ENCODE measurements around the gene MAS1.
"Not testable (repeated sequence)": the region's sequence is repeated elsewhere in the genome, so short reads cannot be mapped to it uniquely, and the experiment has no call there.

Gene MAS1

DNA sequence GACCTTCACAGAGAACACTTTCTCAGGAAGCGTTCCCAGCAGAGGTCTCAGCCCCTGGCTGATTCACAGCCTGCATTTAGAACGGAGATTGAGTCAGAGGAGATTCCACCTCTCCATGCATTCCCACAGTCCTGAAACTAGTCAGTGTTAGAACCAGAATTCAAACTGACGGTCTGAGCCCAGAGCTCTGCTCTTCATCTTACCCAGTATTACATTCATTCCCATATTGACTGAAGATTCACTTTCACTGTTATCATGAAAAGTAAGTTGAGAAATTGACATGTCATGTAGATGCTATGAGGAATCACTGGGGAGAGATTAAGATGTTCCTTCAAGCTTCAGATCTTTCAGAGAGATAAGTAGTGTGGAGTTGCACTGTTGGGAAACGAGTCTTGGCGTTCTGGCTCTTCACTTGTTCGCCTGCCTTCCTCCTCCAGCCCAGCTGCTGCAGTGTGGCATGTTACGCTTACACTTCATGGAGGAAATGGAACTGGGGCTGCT, 28.3 kb downstream of the MAS1 start:
- no peak for DNase-seq (ENCODE audit: low read depth in 2 of 2)

DNA sequence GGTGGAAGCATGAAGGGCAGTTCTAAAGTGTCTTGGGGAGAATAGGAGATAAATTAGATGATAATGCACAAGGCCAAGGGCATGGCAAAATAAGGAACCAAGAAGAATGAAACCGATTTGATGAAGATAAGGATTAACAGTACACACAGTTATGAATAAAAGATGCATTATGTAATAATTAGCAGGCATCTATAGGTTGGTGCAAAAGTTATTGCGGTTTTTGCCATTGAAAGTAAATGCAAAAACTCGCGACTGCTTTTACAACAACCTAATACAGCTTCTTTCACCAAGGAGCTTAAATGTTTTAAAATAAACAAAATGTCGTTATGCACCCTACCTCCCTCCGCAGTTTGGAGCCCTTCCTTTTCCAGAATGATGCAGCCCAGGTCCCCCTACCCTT, 29.0 kb downstream of the MAS1 start:
- DNase-seq (ENCODE audit: low read depth in 2 of 2) = no peak

DNA sequence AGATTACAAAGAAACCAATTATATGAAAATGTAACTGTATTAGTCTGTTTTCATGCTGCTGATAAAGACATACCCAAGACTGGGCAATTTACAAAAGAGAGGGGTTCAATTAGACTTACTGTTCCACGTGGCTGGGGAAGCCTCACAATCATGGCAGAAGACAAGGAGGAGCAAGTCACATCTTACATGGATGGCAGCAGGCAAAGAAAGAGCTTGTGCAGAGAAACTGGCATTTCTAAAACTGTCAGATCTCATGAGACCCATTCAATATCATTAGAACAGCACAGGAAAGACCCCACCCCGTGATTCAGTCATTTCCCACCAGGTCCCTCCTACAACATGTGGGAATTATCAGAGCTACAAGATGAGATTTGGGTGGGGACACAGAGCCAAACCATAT, 33.4 kb downstream of the MAS1 start:
- DNase-seq (ENCODE audit: low read depth in 2 of 2) = not testable (repeated sequence)

DNA sequence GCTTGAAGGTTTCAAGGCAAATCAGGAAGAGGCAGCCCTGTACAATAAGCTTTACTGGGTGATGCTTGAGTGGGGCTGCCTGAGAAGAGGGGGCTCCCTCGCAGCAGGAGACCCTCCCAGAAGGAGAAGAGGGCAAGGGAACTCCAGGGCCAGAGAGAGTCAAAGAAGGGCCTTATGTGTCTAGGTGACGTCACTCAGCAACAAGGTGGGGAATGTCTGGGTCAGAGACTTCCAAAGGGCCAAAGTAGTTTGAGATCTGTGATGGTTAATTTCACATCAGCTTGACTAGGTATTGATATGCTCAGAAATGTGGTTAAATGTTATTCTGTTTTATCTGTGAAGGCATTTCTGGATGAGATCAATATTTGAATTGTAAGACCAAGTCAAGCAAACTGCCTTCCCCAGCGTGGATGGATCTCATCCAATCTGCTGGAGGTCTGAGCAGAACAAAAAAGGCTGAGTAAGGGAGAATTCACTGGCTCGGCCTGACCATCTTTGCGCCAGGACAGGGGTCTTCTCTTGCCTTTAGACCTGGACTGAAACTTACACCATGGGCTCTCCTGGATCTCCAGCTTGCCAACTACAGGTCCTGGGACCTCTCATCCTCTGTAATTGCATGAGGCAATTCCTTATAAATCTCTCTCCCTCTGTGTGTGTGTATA, 35.9 kb downstream of the MAS1 start:
- no peak for DNase-seq (ENCODE audit: low read depth in 2 of 2)

DNA sequence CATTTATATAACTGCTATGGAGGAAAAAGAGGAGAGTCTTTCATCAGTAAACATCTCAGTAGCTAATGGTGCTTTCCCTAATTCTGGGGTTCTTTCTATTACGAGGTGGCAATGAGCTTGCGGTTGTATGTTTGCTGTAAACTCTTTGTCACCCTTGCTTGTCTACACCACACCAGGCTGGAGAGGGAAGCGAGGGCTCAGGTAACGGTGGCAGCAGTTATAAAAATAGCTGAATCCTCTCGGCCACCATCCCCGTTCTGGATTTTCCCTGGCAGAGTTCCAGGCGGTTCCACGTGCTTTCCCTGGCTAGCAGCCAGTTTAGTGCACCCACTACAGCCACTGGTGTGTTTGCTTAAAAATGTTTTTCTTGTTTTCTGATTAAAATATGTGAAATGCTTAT, 39.0 kb downstream of the MAS1 start:
- DNase-seq (ENCODE audit: low read depth in 2 of 2) = peak in 1 of 2 donors; percentile 14

DNA sequence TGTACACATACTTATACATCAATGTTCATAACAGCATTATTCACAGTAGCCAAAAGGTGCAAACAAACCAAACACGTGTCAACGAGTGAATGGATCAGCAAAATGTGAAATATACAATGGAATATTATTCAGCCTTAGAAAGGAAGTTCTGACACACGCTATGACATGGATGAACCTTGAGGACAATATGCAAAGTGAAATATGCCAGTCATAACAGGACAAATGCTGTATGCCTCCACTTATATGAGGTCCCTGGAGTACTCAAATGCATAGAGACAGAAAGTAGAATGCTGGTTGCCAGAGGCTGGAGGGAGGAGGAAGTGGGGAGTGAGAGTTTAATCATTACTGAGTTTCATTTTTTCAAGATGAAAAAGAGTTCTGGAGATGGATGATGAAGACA, 40.3 kb downstream of the MAS1 start:
- no peak for DNase-seq (ENCODE audit: low read depth in 2 of 2)

DNA sequence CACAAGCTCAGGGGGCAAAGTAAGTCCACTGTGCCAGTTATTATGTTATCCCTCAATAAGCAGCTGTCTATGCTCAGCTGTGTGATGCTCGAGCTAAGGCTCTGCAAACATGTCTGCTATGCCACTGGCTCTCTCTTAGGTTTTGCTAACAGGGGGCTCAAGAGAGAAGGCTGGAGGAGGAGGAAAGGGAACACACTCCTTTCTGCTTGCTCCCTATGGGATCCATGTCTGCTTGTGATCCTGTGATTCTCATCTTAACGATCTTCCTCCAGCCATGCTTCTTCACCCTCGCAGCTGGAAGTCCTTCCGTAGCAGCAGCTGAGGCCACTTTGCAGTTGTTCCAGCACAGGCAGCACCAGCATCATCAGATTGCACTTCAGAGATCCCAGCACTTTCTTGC, 41.1 kb downstream of the MAS1 start:
- DNase-seq (ENCODE audit: low read depth in 2 of 2) = no peak

DNA sequence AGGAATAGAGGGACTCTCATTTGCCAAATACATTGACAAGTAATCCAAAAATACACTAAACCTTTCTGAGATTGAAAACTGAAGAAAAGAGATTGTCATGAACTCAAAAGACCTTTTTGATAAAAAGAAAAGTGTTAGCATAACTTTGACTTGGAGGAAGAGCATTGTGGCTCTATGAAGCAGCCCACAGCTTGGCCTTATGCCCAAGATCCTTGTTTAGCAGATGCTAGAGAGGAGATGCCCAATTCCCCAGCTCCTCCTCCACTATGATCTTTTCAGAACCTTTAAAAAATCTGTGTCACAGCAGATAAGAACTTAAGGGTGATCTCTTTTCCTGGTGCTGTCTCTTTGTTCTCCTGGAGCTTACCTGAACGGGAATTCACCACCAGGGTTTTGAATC, 42.3 kb downstream of the MAS1 start:
- no peak for DNase-seq (ENCODE audit: low read depth in 2 of 2)

DNA sequence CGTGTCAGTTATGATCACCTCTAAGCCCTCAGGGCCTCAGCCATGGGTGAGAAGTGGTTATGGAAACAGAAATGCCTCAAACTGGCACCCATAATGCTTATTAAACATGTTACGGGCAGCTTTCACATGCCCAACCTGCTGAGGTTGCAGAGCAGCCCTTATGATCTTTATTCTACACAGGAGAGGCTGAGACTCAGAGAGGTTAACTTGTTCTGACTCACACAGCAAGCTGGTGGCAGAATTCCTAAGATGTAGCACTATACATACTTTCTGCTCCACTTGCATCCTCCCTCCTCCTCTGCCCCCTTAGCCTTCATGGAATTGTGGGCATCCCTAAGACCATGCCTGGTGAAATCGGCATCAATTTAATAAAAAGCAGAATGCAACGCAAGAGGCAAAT, 43.4 kb downstream of the MAS1 start:
- DNase-seq (ENCODE audit: low read depth in 2 of 2) = no peak

DNA sequence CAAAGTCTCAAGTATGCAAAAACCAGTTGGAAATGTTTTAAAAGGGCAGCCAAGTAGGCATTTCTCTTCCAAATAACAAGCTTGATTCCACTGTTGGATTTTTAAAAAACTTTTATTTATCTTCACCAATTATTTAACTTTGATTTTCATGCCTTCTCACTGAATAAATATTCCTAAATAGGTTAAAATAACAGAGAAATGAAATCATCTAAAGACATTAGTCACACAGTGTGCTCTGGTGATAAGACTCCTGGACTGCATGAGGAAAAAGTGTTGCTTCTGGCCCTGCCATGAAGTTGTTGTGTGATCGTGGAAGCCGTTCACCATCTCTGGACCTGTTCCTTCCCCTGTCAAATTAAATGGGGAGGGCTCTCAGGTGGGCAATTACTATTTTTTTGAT, 44.3 kb downstream of the MAS1 start:
- DNase-seq (ENCODE audit: low read depth in 2 of 2) = no peak

DNA sequence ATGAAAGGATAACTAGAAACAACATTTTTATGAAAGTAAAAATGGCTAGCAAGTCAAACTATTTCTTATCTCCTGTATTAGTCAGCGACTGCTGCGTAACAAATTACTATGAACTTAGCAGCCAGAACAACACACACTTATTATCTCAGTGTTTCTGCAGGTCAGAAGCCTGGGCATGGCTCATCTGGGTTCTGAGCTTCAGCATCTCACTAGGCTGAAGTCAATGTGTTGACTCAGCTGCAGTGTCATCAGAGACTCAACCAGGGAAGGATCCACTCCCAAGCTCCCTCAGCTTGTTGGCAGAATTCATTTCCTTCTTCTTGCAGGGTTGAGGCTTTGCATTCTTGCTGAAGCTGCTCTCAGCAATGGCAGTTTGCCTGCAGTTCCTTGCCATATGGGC, 44.8 kb downstream of the MAS1 start:
- DNase-seq (ENCODE audit: low read depth in 2 of 2) = no peak

DNA sequence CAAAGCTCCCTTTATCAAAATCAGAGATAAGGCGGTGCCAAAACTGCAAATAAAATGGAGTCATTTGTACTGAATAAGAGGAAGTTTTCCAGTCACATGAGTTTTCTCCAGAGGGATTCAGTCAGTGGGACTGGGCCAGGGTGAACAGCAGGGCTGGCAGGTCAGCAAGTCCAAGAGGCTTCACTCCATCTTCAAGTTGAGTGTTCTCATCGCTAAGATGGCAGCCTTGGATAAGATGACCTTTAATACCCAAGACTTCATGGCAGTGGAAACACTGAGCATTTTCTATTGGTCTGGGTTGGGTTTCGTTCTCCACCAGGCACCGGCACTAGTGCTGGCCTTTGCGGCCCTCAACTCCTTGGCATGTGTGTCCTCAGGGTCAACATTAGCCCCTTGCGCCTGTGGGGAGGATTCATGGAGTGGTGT, 48.8 kb downstream of the MAS1 start:
- DNase-seq (ENCODE audit: low read depth in 2 of 2) = no peak
